GM10248 (cell line): ENCODE results near the gene GALNT2.

ENCODE experiments used
- CTCF ChIA-PET: fragments of 300-600 bp; sonication (Branson Sonifier 250); formaldehyde crosslinking; extraction: SDS; loops from one replicate; lab custom pipeline; 2021; ENCODE audit warnings: antibody characterized with exemption; lab: Yijun Ruan, JAX
- POLR2A ChIA-PET: fragments of 350-650 bp; sonication (Branson Sonifier 250); formaldehyde crosslinking; extraction: SDS; loops from one replicate; lab custom pipeline; 2020; ENCODE audit warnings: antibody characterized with exemption; lab: Yijun Ruan, JAX
- DNase-seq: peaks from one replicate; pipeline ENCODE4 v3.0.0; 2012; ENCODE audit errors: extremely low spot score
- TF ChIP-seq, protein P1 (sequence below): IDR thresholded peaks from 2 replicates; pipeline ENCODE4 v1.5.1; 2012; ENCODE audit warnings: mild to moderate bottlenecking, low read depth; ENCODE audit errors: extremely low read depth, missing control alignments, control extremely low read depth

The GALNT2 gene

DNA sequence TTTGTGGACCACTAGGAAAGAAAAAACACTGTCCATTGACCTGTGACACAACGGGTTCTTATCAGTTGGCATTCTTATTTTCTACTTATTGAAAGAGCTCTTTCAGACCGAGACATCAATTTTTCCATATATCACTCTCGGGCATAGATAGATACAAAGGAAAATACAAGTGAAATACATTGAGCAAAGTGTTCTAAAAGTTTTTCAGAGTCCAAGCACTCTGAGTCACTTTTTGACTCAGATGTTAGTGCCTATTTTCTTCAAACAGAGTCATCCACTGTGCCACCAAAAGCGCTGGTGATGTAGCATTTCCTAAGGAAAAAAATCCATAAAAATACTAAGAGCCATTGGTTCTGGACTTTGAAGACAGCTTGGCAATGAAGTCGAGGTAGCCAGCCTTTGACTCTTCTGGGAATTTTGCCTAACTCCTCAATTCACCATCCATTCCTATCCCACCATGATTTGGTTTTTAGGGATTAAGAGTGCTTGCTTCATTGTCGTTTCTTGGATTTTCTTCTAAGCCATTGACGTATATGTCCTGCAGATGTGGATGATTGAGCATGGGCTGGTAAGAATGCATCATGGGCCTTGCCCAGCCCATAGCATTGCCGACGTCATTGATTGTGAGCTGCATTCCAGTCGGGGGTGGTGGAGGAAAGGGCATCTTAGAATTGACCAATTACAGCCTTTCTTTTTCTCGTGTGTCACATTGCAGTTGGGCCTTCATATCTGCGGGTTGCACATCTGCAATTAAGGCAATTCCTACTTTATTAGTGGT lies 10.6 kb downstream of the GALNT2 start:
- DNase-seq, result no peak
- TF ChIP-seq, protein P1, sequence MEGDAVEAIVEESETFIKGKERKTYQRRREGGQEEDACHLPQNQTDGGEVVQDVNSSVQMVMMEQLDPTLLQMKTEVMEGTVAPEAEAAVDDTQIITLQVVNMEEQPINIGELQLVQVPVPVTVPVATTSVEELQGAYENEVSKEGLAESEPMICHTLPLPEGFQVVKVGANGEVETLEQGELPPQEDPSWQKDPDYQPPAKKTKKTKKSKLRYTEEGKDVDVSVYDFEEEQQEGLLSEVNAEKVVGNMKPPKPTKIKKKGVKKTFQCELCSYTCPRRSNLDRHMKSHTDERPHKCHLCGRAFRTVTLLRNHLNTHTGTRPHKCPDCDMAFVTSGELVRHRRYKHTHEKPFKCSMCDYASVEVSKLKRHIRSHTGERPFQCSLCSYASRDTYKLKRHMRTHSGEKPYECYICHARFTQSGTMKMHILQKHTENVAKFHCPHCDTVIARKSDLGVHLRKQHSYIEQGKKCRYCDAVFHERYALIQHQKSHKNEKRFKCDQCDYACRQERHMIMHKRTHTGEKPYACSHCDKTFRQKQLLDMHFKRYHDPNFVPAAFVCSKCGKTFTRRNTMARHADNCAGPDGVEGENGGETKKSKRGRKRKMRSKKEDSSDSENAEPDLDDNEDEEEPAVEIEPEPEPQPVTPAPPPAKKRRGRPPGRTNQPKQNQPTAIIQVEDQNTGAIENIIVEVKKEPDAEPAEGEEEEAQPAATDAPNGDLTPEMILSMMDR, result no peak
- ChIA-PET POLR2A (no interaction called here), CTCF (interaction anchor here (1.3 to 1.6 kb wide), 3 partner anchors 10 to 35 kb away, joined by 4 to 6 read pairs (median 5); no protein-coding TSS in a partner anchor)

DNA sequence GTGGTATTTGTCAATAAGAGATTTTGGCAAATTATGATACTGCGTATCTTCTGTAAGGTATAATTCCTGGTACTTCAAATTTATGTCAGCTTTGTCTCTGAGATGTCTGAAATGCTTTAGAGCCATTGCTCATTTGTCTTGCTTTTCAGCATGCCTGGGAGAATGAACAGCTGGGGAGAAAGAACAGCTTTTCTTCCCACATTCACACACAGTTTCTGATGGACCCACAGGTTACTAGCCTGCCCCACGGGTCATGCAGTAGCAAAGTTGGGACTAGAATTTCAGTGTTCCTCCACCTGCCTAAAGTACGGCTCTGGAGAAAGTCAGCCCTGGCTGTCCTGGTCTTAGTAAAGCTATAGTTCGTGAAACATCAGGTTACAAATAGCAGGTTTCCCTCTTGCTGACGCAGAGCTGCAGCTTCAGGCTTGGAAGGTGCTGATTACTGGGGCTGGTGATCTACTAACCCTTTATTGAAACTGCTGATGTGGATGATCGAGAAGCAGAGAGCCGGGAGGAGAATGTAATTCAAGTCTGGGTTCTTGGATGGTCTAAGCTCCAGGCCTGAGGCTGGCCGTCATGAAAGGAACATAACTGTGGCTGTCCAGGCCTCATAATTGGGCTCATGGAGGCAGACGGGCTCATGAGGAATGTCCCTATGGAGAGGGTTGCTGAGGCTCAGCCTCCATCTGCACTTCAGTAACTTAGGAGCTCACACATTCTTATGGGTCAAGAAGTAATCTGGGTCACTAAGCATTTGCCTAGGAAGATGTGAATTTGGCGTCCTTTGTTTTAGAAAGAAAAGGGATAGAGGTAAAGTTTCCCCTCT lies 12.4 kb downstream of the GALNT2 start:
- POLR2A ChIA-PET, result interaction anchor here (0.6 kb wide), 1 partner anchor 182 kb away, joined by 3 read pairs; no protein-coding TSS in a partner anchor
- DNase-seq, result no peak

DNA sequence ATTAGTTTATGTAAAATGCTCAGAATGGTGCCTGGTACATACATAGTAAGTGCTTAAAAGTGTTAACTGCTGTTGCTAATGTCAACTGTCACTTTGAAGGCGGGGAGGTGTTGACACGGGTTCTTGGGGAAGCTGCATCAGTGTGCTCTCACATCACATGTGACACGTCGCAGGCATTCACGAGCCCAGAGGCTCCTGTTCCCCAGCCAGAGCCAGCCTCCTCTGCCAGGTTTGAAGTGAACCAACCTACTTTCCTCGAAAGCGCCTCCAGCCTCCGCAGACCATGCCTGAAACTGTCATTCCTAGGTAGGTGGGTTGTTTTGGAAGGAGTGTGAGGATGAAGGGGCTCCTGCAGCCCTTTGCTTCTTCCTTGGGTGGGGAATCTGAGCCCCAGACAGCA lies 13.8 kb downstream of the GALNT2 start:
- DNase-seq, result no peak
- TF ChIP-seq, protein P1, result no peak
- POLR2A ChIA-PET, result no interaction called here
- CTCF ChIA-PET, result interaction anchor here (0.8 to 3.0 kb wide), 3 partner anchors 10 to 599 kb away, joined by 3 to 9 read pairs (median 3); no protein-coding TSS in a partner anchor

More for the DNA sequence above, 12.4 kb downstream of the GALNT2 start:
- CTCF ChIA-PET, result interaction anchor here (1.0 to 3.0 kb wide), 4 partner anchors 10 to 44 kb away, joined by 3 to 9 read pairs (median 4); no protein-coding TSS in a partner anchor
- TF ChIP-seq, protein P1, result no peak

DNA sequence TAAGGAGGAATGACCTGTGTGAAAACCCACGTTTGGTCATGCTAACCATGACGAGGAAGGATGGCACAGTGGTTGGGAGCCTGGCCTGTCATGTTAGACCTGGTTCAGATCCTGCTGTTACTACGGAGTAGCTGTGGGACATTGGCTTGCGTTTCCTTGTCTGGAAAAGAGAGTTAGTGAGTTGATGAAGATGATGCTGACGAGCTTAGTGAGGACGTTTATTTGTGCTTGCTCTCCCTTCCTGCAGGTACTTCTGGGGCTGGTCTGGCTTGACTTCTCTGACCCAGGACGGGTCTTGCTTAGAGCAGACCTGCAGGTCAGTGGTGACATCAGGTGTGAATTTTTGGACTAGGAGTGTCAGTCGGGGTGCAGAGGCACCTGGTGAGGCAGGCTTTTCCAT lies 14.7 kb downstream of the GALNT2 start:
- CTCF ChIA-PET, result interaction anchor here (1.0 to 2.5 kb wide), 2 partner anchors 12 to 29 kb away, joined by 3 to 8 read pairs; no protein-coding TSS in a partner anchor

DNA sequence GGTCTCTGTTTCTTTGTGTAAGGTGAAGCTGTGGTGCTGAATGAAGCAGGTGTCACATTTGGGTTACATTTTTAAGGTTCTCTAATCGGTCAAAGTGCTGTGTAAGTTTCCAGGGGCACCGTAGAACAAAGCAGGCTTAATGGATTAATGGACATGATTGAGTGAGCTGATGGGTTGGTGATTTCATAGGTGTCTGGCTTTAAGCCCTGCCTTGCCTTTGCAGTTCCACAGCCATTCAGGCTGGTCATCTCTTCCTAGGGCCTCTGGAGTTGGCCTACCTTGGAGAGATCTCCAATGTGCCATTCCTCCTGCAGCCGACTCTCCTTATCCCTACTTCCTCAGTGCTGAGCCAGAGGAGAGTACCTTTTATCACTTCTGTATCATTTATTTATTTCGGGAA lies 15.2 kb downstream of the GALNT2 start:
- CTCF ChIA-PET, result interaction anchor here (2.5 kb wide), 1 partner anchor 29 kb away, joined by 8 read pairs; no protein-coding TSS in a partner anchor
- POLR2A ChIA-PET, result no interaction called here
- DNase-seq, result no peak
- TF ChIP-seq, protein P1, result no peak

More for the DNA sequence above, 14.7 kb downstream of the GALNT2 start:
- POLR2A ChIA-PET, result no interaction called here
- no peak for DNase-seq
- TF ChIP-seq, protein P1, result no peak

DNA sequence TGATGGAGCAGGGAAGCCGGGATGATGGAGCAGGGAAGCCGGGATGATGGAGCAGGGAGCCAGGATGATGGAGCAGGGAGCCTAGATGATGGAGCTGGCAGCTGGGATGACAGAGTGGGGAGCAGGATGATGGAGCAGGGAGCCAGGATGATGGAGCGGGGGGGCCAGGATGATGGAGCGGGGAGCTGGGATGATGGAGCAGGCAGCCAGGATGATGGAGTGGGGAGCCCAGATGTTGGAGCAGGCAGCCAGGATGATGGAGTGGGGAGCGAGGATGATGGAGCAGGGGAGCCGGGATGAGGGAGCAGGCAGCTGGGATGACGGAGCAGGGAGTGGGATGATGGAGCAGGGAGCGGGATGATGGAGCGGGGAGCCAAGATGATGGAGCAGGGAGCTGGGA lies 16.0 kb downstream of the GALNT2 start:
- CTCF ChIA-PET, result interaction anchor here (1.1 to 2.5 kb wide), 3 partner anchors 14 to 28 kb away, joined by 3 to 8 read pairs (median 4); no protein-coding TSS in a partner anchor
- POLR2A ChIA-PET, result interaction anchor here (0.8 kb wide), 1 partner anchor 422 kb away, joined by 3 read pairs; no protein-coding TSS in a partner anchor
- TF ChIP-seq, protein P1, result no peak
- no peak for DNase-seq
